HG03060 (cell line): ENCODE results near the gene ASMT.
A peak's percentile ranks its signal among the peaks of the same experiment; 100 is the strongest.
"Not testable (repeated sequence)": the region's sequence is repeated elsewhere in the genome, so short reads cannot be mapped to it uniquely, and the experiment has no call there.

Experiments
- ATAC-seq: cut with Tn5 transposase; IDR thresholded peaks from one replicate; pipeline ENCODE4 v1.9.1; 2021; ENCODE audit warnings: low read depth, moderate number of reproducible peaks; ENCODE audit not compliant: unreplicated experiment

ASMT gene

DNA sequence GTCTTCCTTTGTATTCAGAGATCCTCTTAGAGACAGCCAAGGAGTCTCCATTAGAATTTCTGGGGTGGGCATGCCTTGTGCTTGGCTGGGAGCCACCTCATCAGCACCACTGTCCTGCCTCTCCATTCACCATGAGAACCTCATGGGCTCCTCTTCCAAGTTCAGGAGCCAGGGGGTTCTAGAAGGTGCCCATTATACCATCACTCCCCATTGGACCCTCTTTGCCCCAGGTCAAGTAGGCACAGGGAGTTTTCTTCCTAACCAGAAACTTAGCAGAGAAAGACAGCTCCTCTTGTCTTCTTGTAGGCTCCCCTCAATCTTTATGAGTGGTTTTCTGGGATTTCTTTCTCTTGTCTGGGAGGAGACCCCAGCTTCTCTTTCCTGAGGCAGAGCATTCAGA, 31.1 kb downstream of the ASMT start:
- no peak for ATAC-seq

DNA sequence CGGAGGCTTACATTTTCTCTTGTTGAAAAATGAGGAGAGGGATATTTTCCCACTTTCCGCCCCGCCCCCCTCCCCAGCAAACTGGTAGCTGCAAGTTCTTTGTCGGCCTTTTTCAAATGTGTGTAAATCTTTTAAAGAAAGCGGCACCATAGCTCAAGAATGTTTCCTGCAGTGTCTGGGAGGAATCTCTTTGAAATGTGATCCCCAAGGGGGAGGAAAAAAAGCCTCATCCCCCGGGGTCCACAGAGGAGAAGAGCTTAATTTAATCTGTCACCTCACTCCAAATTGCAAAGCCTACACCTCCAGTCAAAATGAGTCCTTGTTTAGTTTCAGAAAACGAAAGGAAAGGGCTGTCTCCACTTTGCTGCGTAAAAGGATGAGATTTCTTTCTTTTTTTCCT, 34.8 kb downstream of the ASMT start:
- ATAC-seq, result no peak

DNA sequence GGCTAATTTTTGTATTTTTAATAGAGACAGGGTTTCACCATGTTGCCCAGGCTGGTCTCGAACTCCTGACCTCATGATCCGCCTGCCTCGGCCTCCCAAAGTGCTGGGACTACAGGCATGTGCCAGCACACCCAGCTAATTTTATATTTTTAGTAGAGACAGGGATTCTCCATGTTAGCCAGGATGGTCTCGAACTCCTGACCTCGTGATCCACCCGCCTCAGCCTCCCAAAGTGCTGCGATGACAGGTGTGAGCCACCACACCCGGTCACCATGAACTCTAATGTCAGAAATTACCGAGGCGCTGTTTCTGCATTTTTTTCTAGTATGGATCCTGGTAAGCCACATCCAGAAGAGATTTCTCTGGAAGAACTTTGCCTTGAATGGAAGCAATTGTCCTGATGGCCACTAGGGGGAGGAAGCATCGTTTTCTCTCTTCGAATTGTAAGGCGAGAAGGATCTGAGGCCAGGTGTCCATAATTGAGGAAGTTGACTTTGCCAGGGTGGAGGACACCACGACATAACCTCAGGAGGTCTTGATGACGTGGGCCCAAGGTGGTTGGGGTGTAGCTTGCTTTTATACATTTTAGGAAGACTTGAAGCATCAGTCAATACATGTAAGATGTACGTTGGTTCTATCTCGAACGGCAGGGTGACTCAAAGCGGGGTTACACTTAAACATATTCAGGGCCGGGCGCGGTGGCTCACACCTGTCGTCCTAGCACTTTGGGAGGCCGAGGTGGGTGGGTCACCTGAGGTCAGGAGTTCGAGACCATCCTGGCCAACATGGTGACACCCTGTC, 37.4 kb downstream of the ASMT start:
- ATAC-seq, result not testable (repeated sequence)

DNA sequence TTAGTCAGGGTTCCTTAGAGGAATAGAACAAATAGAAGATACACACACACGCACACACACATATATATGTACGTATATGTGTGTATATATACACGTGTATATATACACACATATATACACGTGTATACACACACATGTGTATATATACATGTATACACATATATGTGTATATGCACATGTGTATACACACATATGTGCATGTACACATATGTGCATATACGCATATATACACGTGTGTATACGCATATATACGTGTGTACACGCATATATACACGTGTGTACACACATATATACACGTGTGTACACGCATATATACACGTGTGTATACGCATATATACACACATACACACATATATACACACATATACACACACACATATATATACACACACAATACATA, 41.5 kb downstream of the ASMT start:
- no peak for ATAC-seq

GRCh38 chrX:1657367-1658070, 42.7 kb downstream of the ASMT start:
- no peak for ATAC-seq

GRCh38 chrX:1658071-1658491, 43.2 kb downstream of the ASMT start:
- no peak for ATAC-seq

- no peak for ATAC-seq
Observed at GRCh38 chrX:1659664-1660461, 45.0 kb downstream of the ASMT start.

DNA sequence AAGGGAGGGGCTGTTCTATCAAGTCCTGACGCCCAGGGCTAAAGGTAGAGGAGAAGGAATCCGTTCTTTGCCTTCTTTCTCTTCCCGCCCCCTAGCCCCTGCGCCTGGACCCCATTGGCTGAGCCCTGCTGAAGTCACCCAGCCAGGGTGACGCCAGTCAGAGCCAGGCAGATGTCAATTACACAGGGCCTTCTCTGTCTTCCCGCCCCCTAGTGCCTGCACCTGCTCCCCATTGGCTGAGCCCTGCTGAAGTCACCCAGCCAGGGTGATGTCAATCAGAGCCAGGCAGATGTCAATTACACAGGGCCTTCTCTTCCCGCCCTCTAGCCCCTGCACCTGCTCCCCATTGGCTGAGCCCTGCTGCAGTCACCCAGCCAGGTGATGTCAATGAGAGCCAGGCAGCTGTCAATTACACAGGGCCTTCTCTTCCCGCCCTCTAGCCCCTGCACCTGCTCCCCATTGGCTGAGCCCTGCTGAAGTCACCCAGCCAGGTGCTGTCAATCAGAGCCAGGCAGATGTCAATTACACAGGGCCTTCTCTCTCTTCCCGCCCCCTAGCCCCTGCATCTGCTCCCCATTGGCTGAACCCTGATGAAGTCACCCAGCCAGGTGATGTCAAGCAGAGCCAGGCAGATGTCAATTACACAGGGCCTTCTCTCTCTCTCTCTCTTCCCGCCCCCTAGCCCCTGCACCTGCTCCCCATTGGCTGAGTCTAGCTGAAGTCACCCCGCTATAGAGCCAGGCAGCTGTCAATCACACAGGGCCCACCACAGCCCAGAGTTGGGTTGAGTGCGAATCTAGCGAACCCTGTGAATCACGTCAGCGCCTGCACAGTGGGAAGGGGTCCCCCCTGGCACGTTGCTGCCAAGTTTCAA, 46.4 kb downstream of the ASMT start:
- peak; percentile 73 for ATAC-seq

DNA sequence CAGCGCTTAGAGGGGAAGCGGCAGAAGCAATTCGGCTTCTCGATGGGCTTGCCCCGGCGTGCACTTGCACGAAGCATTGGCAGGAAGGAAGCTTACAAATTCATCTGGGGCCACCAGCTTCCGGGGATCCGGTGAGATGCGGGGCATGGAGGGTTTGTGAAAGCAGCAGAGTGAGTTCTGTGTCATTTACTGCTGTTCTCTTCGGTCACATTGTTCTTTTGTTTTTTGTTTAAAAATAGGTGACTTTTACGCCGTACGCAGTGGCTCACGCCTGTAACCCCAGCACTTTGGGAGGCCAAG, 47.0 kb downstream of the ASMT start:
- no peak for ATAC-seq

GRCh38 chrX:1667566-1667965, 52.7 kb downstream of the ASMT start:
- no peak for ATAC-seq

- no peak for ATAC-seq
Observed at GRCh38 chrX:1673337-1673736, 58.5 kb downstream of the ASMT start.

GRCh38 chrX:1676866-1677265, 62.0 kb downstream of the ASMT start:
- no peak for ATAC-seq

GRCh38 chrX:1679238-1679637, 64.4 kb downstream of the ASMT start:
- ATAC-seq, result no peak

- ATAC-seq, result no peak
Observed at GRCh38 chrX:1681439-1681838, 66.6 kb downstream of the ASMT start.

- ATAC-seq, result not testable (repeated sequence)
Observed at GRCh38 chrX:1681856-1682255, 67.0 kb downstream of the ASMT start.

DNA sequence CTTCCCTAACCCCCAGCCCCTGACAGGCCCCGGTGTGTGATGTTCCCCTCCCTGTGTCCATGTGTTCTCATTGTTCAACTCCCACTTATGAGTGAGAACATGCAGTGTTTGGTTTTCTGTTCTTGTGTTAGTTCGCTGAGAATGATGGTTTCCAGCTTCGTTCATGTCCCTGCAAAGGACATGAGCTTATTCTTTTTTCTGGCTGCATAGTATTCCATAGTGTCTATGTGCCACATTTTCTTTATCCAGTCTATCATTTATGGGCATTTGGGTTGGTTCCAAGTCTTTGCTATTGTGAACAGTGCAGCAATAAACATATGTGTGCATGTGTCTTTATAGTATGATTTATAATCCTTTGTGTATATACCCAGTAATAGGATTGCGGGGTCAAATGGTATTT, 67.6 kb downstream of the ASMT start:
- ATAC-seq, result not testable (repeated sequence)

DNA sequence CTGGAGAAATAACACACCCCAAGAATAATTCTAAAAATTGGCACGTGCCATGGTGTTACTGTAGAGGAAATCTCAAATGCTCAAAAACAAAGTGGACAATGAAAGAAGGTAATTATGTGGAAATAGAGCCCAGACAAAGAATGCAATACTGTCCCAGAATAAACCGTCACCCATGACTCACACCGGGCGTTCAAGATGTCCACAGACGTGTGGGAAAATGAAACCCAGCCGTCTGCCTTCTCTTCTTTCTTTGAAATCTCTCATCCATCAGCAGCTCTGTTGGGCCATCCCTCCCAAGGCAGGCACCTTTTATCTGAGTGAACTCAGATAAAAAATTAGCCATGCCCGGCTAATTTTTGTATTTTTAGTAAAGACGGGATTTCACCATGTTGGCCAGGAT, 70.0 kb downstream of the ASMT start:
- not testable (repeated sequence) for ATAC-seq

GRCh38 chrX:1685444-1685880, 70.6 kb downstream of the ASMT start:
- not testable (repeated sequence) for ATAC-seq

- ATAC-seq, result no peak
Observed at GRCh38 chrX:1686642-1687041, 71.8 kb downstream of the ASMT start.
